ENCODE results near the gene SLC4A8. TPM values are rescaled to one million over a fixed set of nuclear protein-coding genes. Genes with fewer than 3 reads are reported as not detected.

SLC4A8 gene
- total and polyA plus RNA-seq, 4 donors = 1.1 to 12.2 (median 3.0) TPM

DNA sequence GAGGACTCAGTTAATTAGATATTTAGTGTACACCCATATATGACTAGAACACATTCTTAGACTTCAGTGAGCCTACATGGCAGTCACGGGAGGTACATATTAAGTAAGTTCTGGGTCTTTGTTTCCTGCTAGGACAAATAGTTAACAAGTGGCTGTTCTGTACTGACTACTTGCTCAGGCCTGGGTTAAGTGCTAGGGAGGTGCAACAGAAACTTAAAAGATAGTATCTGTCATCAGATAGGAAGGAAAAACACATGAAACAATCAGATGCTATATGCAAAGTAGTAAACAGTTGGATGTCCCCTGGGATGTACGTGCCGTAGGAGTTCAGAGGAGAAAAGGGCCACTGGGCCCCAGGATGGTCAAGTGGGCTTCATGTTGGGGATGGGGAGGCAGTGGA is 59.5 kb downstream of the SLC4A8 start:
- Histone ChIP-seq H3K9me3 (ENCODE audit: control insufficient read depth in 4 of 4, insufficient read depth in 3 of 4, low read length in 3 of 4) (no peaks in the 10 kb centered on the region), H3K27me3 (ENCODE audit: control insufficient read depth in 3 of 3, insufficient read depth in 3 of 3, low read length in 2 of 3) (no peaks in the 10 kb centered on the region), H3K4me1 (ENCODE audit: control insufficient read depth in 5 of 5, insufficient read depth in 5 of 5, low read length in 5 of 5) (peaks cover 0 to 5% (median 0%) of the 10 kb centered on the region in 5 donors), H3K36me3 (ENCODE audit: control insufficient read depth in 4 of 4, insufficient read depth in 4 of 4, low read length in 4 of 4) (no peaks in the 10 kb centered on the region), H3K27ac (ENCODE audit: low read depth in 1 of 2, low read length in 1 of 2) (no peak overlapping the region), H3K4me3 (no peak overlapping the region), H3K9ac (ENCODE audit: insufficient read depth in 1 of 2, low read length in 2 of 2) (no peak overlapping the region)
- TF ChIP-seq, protein P1, sequence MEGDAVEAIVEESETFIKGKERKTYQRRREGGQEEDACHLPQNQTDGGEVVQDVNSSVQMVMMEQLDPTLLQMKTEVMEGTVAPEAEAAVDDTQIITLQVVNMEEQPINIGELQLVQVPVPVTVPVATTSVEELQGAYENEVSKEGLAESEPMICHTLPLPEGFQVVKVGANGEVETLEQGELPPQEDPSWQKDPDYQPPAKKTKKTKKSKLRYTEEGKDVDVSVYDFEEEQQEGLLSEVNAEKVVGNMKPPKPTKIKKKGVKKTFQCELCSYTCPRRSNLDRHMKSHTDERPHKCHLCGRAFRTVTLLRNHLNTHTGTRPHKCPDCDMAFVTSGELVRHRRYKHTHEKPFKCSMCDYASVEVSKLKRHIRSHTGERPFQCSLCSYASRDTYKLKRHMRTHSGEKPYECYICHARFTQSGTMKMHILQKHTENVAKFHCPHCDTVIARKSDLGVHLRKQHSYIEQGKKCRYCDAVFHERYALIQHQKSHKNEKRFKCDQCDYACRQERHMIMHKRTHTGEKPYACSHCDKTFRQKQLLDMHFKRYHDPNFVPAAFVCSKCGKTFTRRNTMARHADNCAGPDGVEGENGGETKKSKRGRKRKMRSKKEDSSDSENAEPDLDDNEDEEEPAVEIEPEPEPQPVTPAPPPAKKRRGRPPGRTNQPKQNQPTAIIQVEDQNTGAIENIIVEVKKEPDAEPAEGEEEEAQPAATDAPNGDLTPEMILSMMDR (IDR thresholded peaks at IDR 0.05; ENCODE audit: control extremely low read depth, extremely low read depth) = no peak
- WGBS, 2 donors = 86 to 91% methylated on average over 3 of the region's 3 CpGs
- no peak for DNase-seq
- no peak for ATAC-seq (ENCODE audit: insufficient read depth, low FRiP score)

DNA sequence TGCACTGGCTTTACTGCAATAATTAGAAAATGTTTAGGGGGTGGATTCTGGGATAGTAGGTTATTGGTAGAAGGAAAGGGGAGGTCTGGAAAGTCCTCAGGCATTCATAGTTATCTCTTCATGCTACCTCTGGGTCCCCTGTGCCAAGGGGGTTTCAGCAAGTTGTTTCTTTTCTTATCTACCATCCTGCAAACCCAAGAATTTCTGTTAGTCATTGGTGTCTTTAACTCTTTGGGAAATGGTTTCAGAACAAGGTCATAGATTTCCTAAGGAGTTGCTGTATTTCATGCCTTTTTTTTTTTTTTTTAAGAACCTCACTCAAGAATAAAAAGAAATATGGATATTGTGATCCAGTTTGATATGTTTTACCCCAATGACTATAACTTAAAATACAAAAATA is 63.6 kb downstream of the SLC4A8 start:
- ATAC-seq (ENCODE audit: insufficient read depth, low FRiP score) (no peak), DNase-seq (no peak)
- Histone ChIP-seq H3K9me3 (ENCODE audit: control insufficient read depth in 4 of 4, insufficient read depth in 3 of 4, low read length in 3 of 4) (no peaks in the 10 kb centered on the region), H3K4me3 (no peak overlapping the region), H3K9ac (ENCODE audit: insufficient read depth in 1 of 2, low read length in 2 of 2) (no peak overlapping the region), H3K36me3 (ENCODE audit: control insufficient read depth in 4 of 4, insufficient read depth in 4 of 4, low read length in 4 of 4) (no peaks in the 10 kb centered on the region), H3K4me1 (ENCODE audit: control insufficient read depth in 5 of 5, insufficient read depth in 5 of 5, low read length in 5 of 5) (no peaks in the 10 kb centered on the region), H3K27me3 (ENCODE audit: control insufficient read depth in 3 of 3, insufficient read depth in 3 of 3, low read length in 2 of 3) (no peaks in the 10 kb centered on the region), H3K27ac (ENCODE audit: low read depth in 1 of 2, low read length in 1 of 2) (no peak overlapping the region)
- TF ChIP-seq, protein P1 (IDR thresholded peaks at IDR 0.05; ENCODE audit: control extremely low read depth, extremely low read depth) = no peak

DNA sequence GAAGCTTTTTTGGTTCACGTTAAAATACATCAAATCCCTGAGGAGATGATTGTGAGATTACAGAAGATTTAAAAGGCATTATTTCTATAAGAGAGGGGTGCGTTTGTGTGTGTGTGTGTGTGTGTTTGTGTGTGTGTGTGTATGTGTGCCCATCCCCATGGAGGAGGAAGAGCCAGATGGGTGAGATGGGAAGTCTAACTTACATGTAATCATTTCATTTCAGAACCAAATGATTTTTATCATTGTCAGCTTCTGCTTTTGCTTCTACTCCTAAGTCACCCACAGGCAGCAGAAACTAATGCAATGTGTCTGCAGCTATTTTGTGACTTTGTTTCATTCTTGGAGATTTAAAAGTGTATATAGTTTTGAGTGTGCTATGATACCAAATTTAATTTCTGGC is 68.7 kb downstream of the SLC4A8 start:
- 61 to 63% methylated on average over 2 of the region's 2 CpGs for WGBS, 2 donors
- Histone ChIP-seq H3K4me3 (no peak overlapping the region), H3K4me1 (ENCODE audit: control insufficient read depth in 5 of 5, insufficient read depth in 5 of 5, low read length in 5 of 5) (peaks cover 0 to 3% (median 0%) of the 10 kb centered on the region in 5 donors), H3K9me3 (ENCODE audit: control insufficient read depth in 4 of 4, insufficient read depth in 3 of 4, low read length in 3 of 4) (no peaks in the 10 kb centered on the region), H3K27me3 (ENCODE audit: control insufficient read depth in 3 of 3, insufficient read depth in 3 of 3, low read length in 2 of 3) (no peaks in the 10 kb centered on the region), H3K9ac (ENCODE audit: insufficient read depth in 1 of 2, low read length in 2 of 2) (no peak overlapping the region), H3K36me3 (ENCODE audit: control insufficient read depth in 4 of 4, insufficient read depth in 4 of 4, low read length in 4 of 4) (no peaks in the 10 kb centered on the region), H3K27ac (ENCODE audit: low read depth in 1 of 2, low read length in 1 of 2) (no peak overlapping the region)
- DNase-seq (peak in 1 of 3 donors; percentile 14), ATAC-seq (ENCODE audit: insufficient read depth, low FRiP score) (no peak)
- TF ChIP-seq, protein P1 (IDR thresholded peaks at IDR 0.05; ENCODE audit: control extremely low read depth, extremely low read depth) = no peak

DNA sequence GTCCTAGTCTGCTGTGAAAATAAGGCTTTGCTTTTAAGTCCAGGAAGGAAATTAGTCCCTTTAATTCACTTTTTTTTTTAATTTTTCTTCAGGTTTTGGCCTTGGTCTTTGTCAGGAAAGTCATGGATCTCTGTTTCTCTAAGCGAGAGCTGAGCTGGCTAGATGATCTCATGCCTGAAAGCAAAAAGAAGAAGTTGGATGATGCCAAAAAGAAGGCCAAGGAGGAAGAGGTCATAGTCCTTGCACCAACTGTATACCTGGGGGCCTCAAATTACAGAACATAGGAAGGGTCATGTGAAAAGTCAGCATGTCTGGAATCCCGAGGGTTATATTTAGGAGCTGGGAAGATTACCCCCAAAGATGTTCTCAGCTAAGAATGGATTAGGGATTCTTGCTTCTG is 72.3 kb downstream of the SLC4A8 start:
- TF ChIP-seq, protein P1 (IDR thresholded peaks at IDR 0.05; ENCODE audit: control extremely low read depth, extremely low read depth) = no peak
- no peak overlapping the region for H3K9ac ChIP-seq (ENCODE audit: insufficient read depth in 1 of 2, low read length in 2 of 2)
- H3K4me3 ChIP-seq = no peak overlapping the region
- H3K27me3 ChIP-seq (ENCODE audit: control insufficient read depth in 3 of 3, insufficient read depth in 3 of 3, low read length in 2 of 3) = no peaks in the 10 kb centered on the region
- peaks cover 0 to 3% (median 0%) of the 10 kb centered on the region in 5 donors for H3K4me1 ChIP-seq (ENCODE audit: control insufficient read depth in 5 of 5, insufficient read depth in 5 of 5, low read length in 5 of 5)
- 81 to 91% methylated on average over 2 of the region's 2 CpGs for WGBS, 2 donors
- no peaks in the 10 kb centered on the region for H3K9me3 ChIP-seq (ENCODE audit: control insufficient read depth in 4 of 4, insufficient read depth in 3 of 4, low read length in 3 of 4)
- DNase-seq = no peak
- H3K36me3 ChIP-seq (ENCODE audit: control insufficient read depth in 4 of 4, insufficient read depth in 4 of 4, low read length in 4 of 4) = no peaks in the 10 kb centered on the region
- no peak overlapping the region for H3K27ac ChIP-seq (ENCODE audit: low read depth in 1 of 2, low read length in 1 of 2)
- ATAC-seq (ENCODE audit: insufficient read depth, low FRiP score) = no peak

All from lung (tissue), 12 donors.